Measurements from ENCODE around the gene PRR29.

Gene PRR29

DNA sequence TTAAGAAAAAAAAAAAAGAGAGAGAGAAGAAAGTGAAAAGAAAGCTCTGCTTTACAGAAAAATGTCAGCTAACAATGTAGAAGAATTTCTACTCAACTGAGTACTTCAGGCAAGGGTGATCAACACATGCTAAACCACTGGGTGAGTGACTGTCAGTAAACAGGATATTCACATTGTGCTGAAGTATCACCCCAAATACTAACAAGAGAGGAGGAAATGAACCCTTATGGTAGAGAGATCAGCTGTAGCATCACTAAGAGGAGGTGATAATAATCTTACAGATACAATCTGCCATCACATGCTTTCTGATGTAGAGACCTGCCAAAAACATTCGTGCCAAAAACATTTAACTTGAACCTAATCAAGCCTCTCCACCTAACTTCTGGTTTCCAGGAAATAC lies 53.0 kb downstream of the PRR29 start:
- no peak for DNase-seq

DNA sequence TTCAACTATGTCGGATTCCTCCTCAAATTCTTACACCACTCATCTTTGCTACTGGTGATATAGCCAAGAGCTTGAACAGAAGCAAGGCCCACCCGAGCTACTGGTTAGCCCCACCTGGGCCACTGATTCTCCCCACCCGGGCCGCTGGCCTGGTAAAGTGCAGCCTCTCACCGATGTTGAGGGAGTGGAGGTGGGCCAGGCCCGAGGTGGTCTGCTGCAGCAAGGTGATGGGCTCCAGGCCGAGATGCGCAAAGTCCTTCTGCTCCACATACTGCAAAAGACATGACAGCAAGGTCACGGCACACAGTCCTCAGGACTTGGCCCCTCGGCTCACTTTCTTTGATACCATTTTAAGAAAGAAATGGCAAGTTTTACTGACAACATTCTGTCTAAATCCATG lies 55.0 kb downstream of the PRR29 start:
- no peak for DNase-seq

Data from kidney glomerular epithelial cell (primary cell).